ENCODE data around the gene LMO1.

LMO1 gene

GRCh38 chr11:8220261-8221045, 43.2 kb downstream of the LMO1 start:
- no peak for DNase-seq (ENCODE audit: low spot score)
- no peak for TF ChIP-seq CTCF (IDR thresholded peaks at IDR 0.05; ENCODE audit: extremely low read depth, missing control alignments)

- DNase-seq (ENCODE audit: low spot score) = peak; percentile 66
- peak; percentile 79 for TF ChIP-seq CTCF (IDR thresholded peaks at IDR 0.05; ENCODE audit: extremely low read depth, missing control alignments)
Measured at GRCh38 chr11:8219257-8220021, 44.2 kb downstream of the LMO1 start.

GRCh38 chr11:8218840-8219239, 44.8 kb downstream of the LMO1 start:
- no peak for TF ChIP-seq CTCF (IDR thresholded peaks at IDR 0.05; ENCODE audit: extremely low read depth, missing control alignments)
- DNase-seq (ENCODE audit: low spot score) = no peak

GRCh38 chr11:8218409-8218808, 45.3 kb downstream of the LMO1 start:
- no peak for TF ChIP-seq CTCF (IDR thresholded peaks at IDR 0.05; ENCODE audit: extremely low read depth, missing control alignments)
- DNase-seq (ENCODE audit: low spot score) = no peak

GRCh38 chr11:8217926-8218325, 45.8 kb downstream of the LMO1 start:
- no peak for TF ChIP-seq CTCF (IDR thresholded peaks at IDR 0.05; ENCODE audit: extremely low read depth, missing control alignments)
- DNase-seq (ENCODE audit: low spot score) = no peak

- no peak for TF ChIP-seq CTCF (IDR thresholded peaks at IDR 0.05; ENCODE audit: extremely low read depth, missing control alignments)
- DNase-seq (ENCODE audit: low spot score) = no peak
Measured at GRCh38 chr11:8217136-8217535, 46.5 kb downstream of the LMO1 start.

- no peak for TF ChIP-seq CTCF (IDR thresholded peaks at IDR 0.05; ENCODE audit: extremely low read depth, missing control alignments)
- DNase-seq (ENCODE audit: low spot score) = no peak
Measured at GRCh38 chr11:8213376-8213775, 50.3 kb downstream of the LMO1 start.
